DMS153 treated with DMSO at 0.1 percent for 48 hours (cell line): ENCODE results near the gene P4HB.

Source experiments
- DNase-seq: peaks from one replicate; lab custom pipeline; 2025; ENCODE audit not compliant: unreplicated experiment; lab: John Stamatoyannopoulos, UW

P4HB gene

DNA sequence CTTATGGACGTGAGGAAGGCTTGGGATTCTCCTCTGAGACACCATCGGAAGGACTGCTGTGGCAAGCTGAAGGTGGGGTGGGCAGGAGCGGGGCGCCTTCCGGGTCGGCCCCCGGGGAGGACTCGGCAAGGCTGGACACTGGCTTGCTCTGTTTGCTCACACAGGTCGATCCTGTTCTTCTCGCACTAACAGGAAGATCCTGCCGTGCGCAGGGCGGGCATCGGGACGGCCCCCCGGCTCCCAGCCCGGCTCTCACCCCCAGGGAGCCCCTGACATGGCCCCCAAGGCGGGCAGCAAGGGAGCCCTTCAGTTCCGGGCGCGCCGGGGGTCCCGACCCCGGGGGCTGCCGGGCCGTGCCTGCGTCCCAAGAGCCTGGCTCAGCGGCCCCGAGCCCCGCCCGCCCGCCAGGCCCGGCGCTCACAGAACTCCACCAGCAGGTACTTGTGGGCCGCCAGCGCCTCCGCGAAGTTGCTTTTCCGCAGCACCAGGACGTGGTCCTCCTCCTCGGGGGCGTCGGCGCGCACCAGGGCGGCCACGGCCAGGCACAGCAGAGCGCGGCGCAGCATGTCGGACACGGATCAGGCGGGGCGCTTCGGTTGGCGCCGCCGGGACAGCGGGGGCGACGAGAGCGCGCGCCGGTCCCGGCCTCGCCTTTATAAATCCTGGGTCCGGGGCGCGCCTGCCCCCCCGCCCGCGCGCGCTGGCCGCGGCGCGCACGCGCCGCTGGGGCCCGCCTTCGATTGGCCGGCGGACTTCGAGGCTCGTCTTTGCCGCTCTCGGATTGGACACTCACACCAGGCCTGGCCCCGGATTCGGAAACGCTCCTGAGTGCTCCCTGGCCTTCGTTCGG lies at the start of gene P4HB:
P4HB (minus strand) TSS at position 630 of the 850 bp plus-strand sequence; CDS start at position 566, 64 bp downstream.
- no peak for DNase-seq

- DNase-seq = no peak
These were observed 48.9 kb upstream of the P4HB start for GRCh38 chr17:81909231-81909630.

GRCh38 chr17:81908793-81909192 lies 48.5 kb upstream of the P4HB start:
- DNase-seq = no peak

- no peak for DNase-seq
These were observed 47.1 kb upstream of the P4HB start for GRCh38 chr17:81907219-81908145.

DNA sequence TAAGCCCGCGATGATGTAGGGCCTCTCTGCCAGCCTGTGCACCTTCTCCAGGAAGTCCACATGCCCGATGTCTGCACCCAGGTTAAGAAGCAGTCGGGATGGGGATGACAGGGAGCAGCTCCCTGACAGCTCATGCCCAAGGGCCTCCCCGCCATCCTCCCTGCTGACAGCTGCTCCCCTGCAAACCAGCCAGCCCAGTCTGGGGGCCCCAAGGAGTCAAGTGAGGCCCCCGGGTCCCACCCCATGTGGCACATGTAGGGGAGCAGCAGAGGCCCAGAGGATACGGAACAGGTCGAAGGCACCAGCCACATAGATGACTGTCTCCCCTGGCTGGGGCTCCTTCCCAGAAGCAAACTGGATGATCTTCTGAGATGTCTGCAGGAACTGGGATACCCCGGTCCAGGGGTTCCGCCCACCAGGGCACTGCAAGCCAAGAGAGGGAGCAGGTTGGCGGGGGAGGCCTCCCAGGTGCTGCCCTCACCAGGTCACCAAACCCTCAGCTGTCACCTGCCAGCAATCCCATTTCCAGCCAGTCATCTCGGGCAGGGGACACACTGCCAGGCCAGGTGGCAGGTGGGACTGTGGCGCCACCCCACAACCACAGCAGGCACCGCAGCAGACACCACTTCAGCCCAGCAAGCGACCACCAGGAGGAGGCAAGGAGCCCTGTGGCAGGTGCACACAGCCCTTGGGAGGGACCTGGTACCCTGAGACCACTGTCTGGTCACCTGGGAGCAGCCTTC lies 46.3 kb upstream of the P4HB start:
- DNase-seq = no peak

GRCh38 chr17:81905993-81906392 lies 45.7 kb upstream of the P4HB start:
- no peak for DNase-seq

DNA sequence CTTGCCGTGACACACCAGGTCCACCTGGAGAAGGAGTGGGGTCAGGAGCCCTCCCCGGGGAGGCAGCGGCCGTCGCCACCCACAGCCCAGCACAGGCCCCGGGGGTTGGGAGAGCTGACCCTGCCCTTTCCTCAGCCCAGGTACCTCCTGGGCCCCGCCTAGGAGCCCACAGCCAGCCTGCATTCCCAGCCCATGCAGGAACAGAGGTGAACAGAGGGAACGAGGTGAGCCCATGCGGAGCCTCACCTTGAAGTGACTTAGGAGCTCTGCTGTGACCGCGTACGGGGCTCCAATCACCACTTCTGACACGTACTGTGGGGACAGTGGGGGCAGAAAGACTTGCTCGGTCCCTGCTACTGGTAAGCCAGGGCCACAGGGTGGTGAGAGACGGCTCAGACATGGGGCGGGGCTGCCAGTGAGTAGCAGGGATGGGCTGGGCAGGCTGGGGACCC lies 45.1 kb upstream of the P4HB start:
- DNase-seq = no peak

- DNase-seq = no peak
These were observed 44.5 kb upstream of the P4HB start for GRCh38 chr17:81904600-81905423.

DNA sequence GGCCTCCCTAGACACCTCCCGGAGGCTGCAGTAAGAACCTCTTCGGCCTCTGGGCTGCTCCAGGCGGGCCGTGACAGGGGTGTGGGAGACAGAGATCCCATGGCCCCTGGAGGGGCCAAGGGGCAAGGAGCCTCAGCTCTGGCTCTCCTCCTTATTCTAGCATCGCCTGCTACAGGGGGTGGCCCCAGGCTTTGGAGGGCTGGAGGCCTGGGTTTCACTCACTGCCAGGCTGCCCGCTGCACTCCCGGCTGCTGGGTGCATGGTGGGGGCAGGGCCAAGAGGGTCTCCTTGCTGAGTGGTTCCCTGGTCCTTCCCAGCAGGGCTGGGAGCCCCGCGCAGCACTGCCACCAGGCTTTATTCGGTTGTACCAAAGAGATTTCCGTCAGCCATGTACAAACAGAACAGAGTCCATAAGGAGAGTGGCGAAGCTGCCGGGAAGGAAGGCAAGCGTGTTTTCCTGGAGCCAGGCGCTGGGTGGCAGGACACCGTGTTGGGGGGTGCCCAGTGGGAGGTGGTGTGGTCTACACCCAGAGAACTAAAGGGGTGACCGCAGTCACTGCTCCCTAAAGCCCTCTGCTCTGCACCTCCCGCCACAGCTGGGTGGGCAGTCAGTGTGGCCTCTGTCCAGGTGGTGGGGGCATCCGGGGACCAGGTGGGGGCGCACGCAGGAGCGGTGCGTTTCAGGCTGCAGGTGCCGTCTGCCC lies 43.7 kb upstream of the P4HB start:
- DNase-seq = no peak

DNA sequence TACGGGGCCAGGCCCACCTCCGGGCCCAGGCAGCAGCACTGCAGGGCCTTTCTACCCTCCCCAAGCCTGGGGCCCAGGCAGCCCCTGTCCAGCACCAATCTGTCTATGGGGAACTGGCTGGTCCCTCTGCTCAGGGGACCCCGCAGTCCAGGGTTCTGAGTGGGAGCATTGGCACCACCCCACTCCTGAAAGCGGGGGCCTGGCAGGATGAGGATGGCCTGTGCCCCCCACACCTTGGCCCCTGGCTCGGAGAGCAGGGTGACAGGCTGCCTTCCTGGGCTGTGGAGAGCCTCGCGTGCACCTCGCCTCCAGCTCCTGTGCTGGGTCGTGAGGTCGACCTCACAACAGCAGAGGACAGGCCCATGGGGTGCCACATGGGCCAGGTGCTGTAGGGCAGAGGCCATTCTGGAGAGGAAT lies 43.1 kb upstream of the P4HB start:
- no peak for DNase-seq

GRCh38 chr17:81902653-81903414 lies 42.5 kb upstream of the P4HB start:
- DNase-seq = no peak

GRCh38 chr17:81902023-81902652 lies 41.8 kb upstream of the P4HB start, which contains the start of gene NPB:
NPB (plus strand) TSS chr17:81902238; CDS start chr17:81902278, 40 bp downstream.
- DNase-seq = no peak

DNA sequence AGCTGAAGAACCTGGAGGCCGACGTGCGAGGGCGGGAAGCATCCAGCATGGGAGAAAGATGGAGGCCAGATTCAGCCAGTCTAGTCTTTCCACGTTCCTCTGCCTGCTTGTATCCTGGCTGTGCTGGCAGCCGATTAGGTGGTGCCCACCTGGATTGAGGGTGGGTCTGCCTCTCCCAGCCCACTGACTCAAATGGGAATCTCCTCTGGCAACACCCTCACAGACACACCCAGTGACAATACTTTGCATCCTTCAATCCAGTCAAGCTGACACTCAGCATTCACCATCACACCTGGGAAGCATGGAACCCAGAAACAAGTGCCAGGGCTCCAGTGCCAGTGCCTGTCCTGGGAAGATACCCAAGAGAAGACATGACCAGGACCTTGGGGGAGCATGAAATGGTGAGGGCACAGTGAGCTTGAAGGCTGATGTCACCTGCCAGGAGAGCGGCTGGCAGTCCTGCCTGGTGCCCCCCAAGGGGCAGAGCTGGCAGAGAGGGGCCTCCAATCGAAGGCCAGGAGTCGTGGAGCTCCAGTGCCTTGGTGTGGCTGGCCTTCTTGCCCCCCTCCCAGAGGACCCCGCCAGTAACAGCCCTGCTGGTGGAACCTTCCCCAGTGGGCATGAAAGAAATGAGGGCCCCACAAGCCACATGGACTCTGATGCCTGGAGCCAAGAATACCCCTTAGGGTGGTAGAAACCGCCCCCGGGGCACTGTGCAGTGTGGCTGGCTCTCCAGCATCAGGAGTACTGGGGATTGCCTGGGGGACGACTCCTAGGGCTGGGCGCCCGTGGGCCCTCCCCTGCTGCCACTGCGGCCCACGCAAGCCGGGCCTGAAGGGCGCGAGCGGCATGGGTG lies 41.1 kb upstream of the P4HB start:
- no peak for DNase-seq

DNA sequence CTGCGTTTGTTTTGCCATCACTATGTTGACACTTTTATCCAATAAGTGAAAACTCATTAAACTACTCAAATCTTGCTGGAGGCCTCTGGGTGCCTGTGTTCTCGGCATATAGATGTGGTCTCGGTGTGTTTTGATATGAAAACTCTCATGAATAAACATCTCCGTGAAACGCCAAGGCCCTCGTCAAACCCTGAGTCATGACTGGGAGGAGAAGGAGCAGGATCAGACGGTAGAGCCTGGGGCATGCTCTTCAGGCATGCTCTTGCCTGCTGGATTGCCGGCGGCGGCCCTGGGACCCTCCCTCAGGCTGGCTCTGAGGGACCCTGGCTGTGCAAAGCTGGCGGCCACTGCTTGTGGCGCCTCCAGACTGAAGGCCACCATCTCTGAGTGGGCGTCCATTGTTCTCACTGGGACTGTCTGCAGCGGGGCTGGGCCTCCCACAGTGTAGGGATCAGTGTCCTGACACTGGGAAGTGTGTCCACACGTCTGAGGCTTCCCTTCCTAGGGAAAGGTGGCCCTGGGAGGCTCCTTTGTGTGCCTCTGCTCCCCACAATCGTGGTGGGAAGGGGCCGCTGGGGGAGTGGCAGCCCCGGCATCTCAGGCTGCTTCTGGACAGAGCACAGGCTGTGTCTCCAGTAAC lies 40.0 kb upstream of the P4HB start:
- no peak for DNase-seq

GRCh38 chr17:81899514-81900166 lies 39.3 kb upstream of the P4HB start:
- no peak for DNase-seq

- no peak for DNase-seq
These were observed 38.5 kb upstream of the P4HB start for GRCh38 chr17:81898885-81899284.
